K562 treated with DMSO at 1 percent for 24 hours (cell line): Measurements from ENCODE around the gene SHC3. TPM values are rescaled to one million over a fixed set of nuclear protein-coding genes. Genes with fewer than 3 reads are reported as not detected.

ENCODE experiments used
- total RNA-seq: library from RNA; unstranded; fragments of 300-600 nt; gene quantifications from 2 replicates; pipeline ENCODE4 v1.2.3, GENCODE V29; 2022; ENCODE audit warnings: low read depth; ENCODE audit not compliant: insufficient read depth

The SHC3 gene, protein sequence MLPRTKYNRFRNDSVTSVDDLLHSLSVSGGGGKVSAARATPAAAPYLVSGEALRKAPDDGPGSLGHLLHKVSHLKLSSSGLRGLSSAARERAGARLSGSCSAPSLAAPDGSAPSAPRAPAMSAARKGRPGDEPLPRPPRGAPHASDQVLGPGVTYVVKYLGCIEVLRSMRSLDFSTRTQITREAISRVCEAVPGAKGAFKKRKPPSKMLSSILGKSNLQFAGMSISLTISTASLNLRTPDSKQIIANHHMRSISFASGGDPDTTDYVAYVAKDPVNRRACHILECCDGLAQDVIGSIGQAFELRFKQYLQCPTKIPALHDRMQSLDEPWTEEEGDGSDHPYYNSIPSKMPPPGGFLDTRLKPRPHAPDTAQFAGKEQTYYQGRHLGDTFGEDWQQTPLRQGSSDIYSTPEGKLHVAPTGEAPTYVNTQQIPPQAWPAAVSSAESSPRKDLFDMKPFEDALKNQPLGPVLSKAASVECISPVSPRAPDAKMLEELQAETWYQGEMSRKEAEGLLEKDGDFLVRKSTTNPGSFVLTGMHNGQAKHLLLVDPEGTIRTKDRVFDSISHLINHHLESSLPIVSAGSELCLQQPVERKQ
- total RNA-seq: not detected in 2 replicates

DNA sequence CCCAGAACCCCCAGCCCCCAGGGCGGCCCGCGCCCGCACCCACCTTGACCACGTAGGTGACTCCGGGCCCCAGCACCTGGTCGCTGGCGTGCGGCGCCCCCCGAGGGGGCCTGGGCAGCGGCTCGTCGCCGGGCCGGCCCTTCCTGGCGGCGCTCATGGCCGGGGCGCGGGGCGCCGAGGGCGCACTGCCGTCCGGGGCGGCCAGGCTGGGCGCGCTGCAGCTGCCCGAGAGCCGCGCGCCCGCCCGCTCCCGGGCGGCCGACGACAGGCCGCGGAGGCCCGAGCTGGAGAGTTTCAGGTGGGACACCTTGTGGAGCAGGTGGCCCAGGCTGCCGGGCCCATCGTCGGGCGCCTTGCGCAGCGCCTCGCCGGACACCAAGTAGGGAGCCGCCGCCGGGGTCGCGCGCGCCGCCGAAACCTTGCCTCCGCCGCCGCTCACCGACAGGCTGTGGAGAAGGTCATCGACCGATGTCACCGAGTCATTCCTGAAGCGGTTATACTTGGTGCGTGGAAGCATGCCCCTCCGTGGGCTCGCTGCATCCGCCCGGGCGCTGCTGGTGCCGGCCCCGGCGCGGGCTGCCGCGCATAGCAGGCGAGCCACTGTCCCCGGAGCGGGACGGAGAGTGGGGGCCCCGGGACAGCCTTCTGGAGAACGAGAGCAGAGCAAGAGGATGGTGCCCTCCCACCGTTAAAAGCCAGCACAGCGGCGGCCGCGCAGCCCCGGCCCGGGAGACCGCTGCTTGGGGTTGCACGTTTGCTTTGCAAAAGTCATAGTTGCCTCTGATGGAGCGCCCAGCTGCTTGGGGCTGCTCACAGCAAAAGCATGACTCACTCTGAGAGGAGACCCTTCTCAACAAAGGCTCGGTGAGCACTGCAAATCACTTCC lies at the start of gene SHC3:
SHC3 (minus strand) TSS at position 875 of the 886 bp plus-strand sequence; CDS start at position 517, 358 bp downstream.

DNA sequence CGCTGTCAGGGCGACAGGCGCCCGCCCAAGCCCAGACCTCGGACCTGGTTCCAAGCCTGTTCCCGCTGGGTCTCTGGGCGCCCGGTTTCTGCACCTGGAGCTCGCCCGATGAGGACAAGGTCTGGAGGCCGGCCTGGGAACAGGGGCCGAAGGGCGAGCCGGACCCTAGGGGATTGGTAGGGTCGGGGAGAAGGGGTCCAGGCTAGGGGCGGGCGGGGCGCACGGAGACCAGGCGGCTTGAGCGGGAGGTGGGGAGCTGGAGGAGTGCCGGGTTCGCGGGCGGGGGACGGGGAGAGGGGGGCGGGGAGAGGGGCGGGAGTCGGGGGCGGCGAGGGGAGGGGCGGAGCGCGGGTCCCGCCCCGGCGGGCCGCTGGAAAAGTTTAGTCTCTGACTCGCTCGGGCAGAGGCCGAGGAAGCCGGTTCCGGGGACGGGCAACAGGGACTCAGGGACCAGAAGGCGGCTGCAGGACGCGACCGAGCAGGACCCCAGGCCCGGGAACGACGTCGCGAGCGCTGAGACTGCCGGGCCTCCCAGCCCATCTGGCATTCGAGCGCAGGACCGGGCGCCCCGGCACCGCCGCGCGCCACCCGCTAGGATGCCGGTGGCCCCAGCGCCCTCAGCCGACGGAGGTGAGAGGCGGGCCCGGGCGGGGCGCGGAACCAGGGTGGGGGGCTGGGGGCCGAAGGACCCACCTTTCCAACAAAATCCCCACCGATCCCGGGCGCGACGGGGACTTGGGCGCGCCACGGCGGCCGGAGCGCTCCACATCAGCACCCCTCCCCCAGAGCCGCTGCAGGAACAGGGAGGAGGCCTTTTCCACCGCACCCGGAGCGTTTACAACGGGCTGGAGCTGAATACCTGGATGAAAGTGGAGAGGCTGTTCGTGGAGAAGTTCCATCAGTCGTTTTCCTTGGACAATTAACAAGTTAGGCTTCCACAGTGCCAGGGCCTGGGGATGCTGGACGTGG lies 187.3 kb downstream of the SHC3 start, which contains the start of gene S1PR3:
S1PR3 (plus strand) TSS at position 403 of the 969 bp plus-strand sequence. CDS start 9,733 bp downstream, outside the sequence.

Other genes starting within 250 kb of the SHC3 start
- gene S1PR3, start 187.3 kb downstream of the SHC3 start, total RNA-seq: 2.1 and 2.2 TPM in 2 replicates
- 152 and 207 TPM in 2 replicates for gene CKS2, start 132.4 kb upstream of the SHC3 start, total RNA-seq
- 12.5 and 16.3 TPM in 2 replicates for gene SECISBP2, start 139.7 kb upstream of the SHC3 start, total RNA-seq